H9 (cell line): ENCODE measurements around the gene CWH43. TPM values are rescaled to one million over a fixed set of nuclear protein-coding genes. Genes with fewer than 3 reads are reported as not detected.
A peak's percentile ranks its signal among the peaks of the same experiment; 100 is the strongest.

Experiments used
- DNase-seq: peaks from one replicate; pipeline ENCODE4 v3.0.0-alpha.2; 2017
- H2AFZ ChIP-seq: one replicate; pipeline ENCODE4 v1.6.1; 2013; ENCODE audit warnings: mild to moderate bottlenecking, low read length, control low read depth, moderate library complexity
- H2AK5ac ChIP-seq: 2 replicates; pipeline ENCODE4 v1.6.1; 2013; ENCODE audit warnings: low read length, control low read depth, mixed read lengths; ENCODE audit not compliant: insufficient read length
- H2BK120ac ChIP-seq: one replicate; pipeline ENCODE4 v1.6.1; 2013; ENCODE audit warnings: low read depth, mild to moderate bottlenecking, low read length, control low read depth, inconsistent platforms; ENCODE audit not compliant: poor library complexity, severe bottlenecking
- H2BK12ac ChIP-seq: 2 replicates; pipeline ENCODE4 v1.6.1; 2013; ENCODE audit warnings: low read length, control low read depth, mixed read lengths, low read depth; ENCODE audit not compliant: insufficient read length
- H2BK15ac ChIP-seq: 2 replicates; pipeline ENCODE4 v1.6.1; 2013; ENCODE audit warnings: low read depth, low read length, control low read depth
- H2BK20ac ChIP-seq: one replicate; pipeline ENCODE4 v1.6.1; 2013; ENCODE audit warnings: low read depth, mild to moderate bottlenecking, low read length, control low read depth, inconsistent platforms; ENCODE audit not compliant: poor library complexity, severe bottlenecking
- H2BK5ac ChIP-seq: 2 replicates; pipeline ENCODE4 v1.6.1; 2013; ENCODE audit warnings: low read length, control low read depth, mixed read lengths; ENCODE audit not compliant: insufficient read length
- H3K14ac ChIP-seq: 2 replicates; pipeline ENCODE4 v1.6.1; 2013; ENCODE audit warnings: low read length, control low read depth; ENCODE audit not compliant: insufficient read depth
- H3K18ac ChIP-seq: 2 replicates; pipeline ENCODE4 v1.6.1; 2013; ENCODE audit warnings: low read depth, mild to moderate bottlenecking, mixed read lengths, low read length, control low read depth; ENCODE audit not compliant: insufficient read length
- H3K23ac ChIP-seq: 2 replicates; pipeline ENCODE4 v1.6.1; 2013; ENCODE audit warnings: low read length, control low read depth, mixed read lengths, low read depth; ENCODE audit not compliant: insufficient read length
- H3K23me2 ChIP-seq: 2 replicates; pipeline ENCODE4 v1.6.1; 2013; ENCODE audit warnings: low read depth, mild to moderate bottlenecking, mixed read lengths, low read length, control low read depth; ENCODE audit not compliant: insufficient read length, poor library complexity, severe bottlenecking
- H3K27ac ChIP-seq: 2 replicates; pipeline ENCODE4 v1.5.1; 2013; ENCODE audit warnings: low read length, control low read depth, mixed read lengths, low read depth; ENCODE audit not compliant: insufficient read length
- H3K27me3 ChIP-seq: 2 replicates; pipeline ENCODE4 v1.6.1; 2013; ENCODE audit warnings: low read length, control low read depth, inconsistent platforms; ENCODE audit not compliant: insufficient read depth
- H3K4ac ChIP-seq: 2 replicates; pipeline ENCODE4 v1.6.1; 2013; ENCODE audit warnings: low read depth, mild to moderate bottlenecking, control low read depth, inconsistent platforms, low read length, moderate library complexity
- H3K4me1 ChIP-seq: 2 replicates; pipeline ENCODE4 v1.6.1; 2013; ENCODE audit warnings: low read length, control low read depth, inconsistent platforms; ENCODE audit not compliant: insufficient read depth
- H3K4me2 ChIP-seq: 2 replicates; pipeline ENCODE4 v1.6.1; 2013; ENCODE audit warnings: low read length, control low read depth, mixed read lengths; ENCODE audit not compliant: insufficient read length, insufficient read depth
- H3K56ac ChIP-seq: 2 replicates; pipeline ENCODE4 v1.6.1; 2013; ENCODE audit warnings: low read depth, mild to moderate bottlenecking, mixed read lengths, low read length, control low read depth; ENCODE audit not compliant: insufficient read length
- H3K79me1 ChIP-seq: 2 replicates; pipeline ENCODE4 v1.6.1; 2013; ENCODE audit warnings: low read depth, mild to moderate bottlenecking, moderate library complexity, low read length, control low read depth, inconsistent platforms; ENCODE audit not compliant: insufficient read depth, poor library complexity, severe bottlenecking
- H3K79me2 ChIP-seq: 2 replicates; pipeline ENCODE4 v1.6.1; 2013; ENCODE audit warnings: low read length, control low read depth, inconsistent platforms; ENCODE audit not compliant: insufficient read depth
- H3K9ac ChIP-seq: 2 replicates; pipeline ENCODE4 v1.6.1; 2013; ENCODE audit warnings: low read length, control low read depth, mixed read lengths; ENCODE audit not compliant: insufficient read length; ENCODE audit errors: extremely low read depth
- H3K9me3 ChIP-seq: one replicate; pipeline ENCODE4 v1.6.1; 2013; ENCODE audit warnings: low read depth, low read length, inconsistent platforms; ENCODE audit not compliant: control insufficient read depth
- H3T11ph ChIP-seq: one replicate; pipeline ENCODE4 v1.6.1; 2013; ENCODE audit warnings: mild to moderate bottlenecking, low read length, control low read depth, inconsistent platforms
- H4K20me1 ChIP-seq: one replicate; pipeline ENCODE4 v1.6.1; 2013; ENCODE audit not compliant: control insufficient read depth, insufficient read length, insufficient read depth
- H4K5ac ChIP-seq: 2 replicates; pipeline ENCODE4 v1.6.1; 2013; ENCODE audit warnings: low read depth, mild to moderate bottlenecking, mixed read lengths, low read length, control low read depth; ENCODE audit not compliant: insufficient read length
- H4K8ac ChIP-seq: replicated peaks from 2 replicates; pipeline ENCODE4 v1.6.1; 2013; ENCODE audit warnings: low read length, control low read depth, mixed read lengths, low read depth; ENCODE audit not compliant: insufficient read length
- H4K91ac ChIP-seq: 2 replicates; pipeline ENCODE4 v1.6.1; 2013; ENCODE audit warnings: low read depth, mild to moderate bottlenecking, moderate library complexity, mixed read lengths, low read length, control low read depth; ENCODE audit not compliant: insufficient read length
- H3K27ac Mint-ChIP-seq, 3 experiments: 2 replicates in 2 of 3; 3 replicates in 1 of 3; pipeline ENCODE4 v1.8.0; 2020 to 2021; ENCODE audit warnings: mixed read lengths in 3 of 3, mild to moderate bottlenecking in 1 of 3, moderate library complexity in 1 of 3
- H3K27me3 Mint-ChIP-seq: 2 replicates; pipeline ENCODE4 v1.8.0; 2021; ENCODE audit warnings: low read depth, mild to moderate bottlenecking, moderate library complexity, mixed read lengths
- H3K36me3 Mint-ChIP-seq, 3 experiments: 2 replicates in 2 of 3; 3 replicates in 1 of 3; pipeline ENCODE4 v1.8.0; 2020 to 2021; ENCODE audit warnings: low read depth in 3 of 3, mixed read lengths in 3 of 3; ENCODE audit not compliant: insufficient read depth in 1 of 3
- H3K4me1 Mint-ChIP-seq, 2 experiments: 2 replicates each; pipeline ENCODE4 v1.8.0; 2020; ENCODE audit warnings: mixed read lengths in 2 of 2
- H3K4me3 Mint-ChIP-seq, 2 experiments: 2 replicates in 1 of 2; 3 replicates in 1 of 2; pipeline ENCODE4 v1.8.0; 2020 to 2021; ENCODE audit warnings: mild to moderate bottlenecking in 2 of 2, mixed read lengths in 2 of 2, moderate library complexity in 1 of 2
- H3K9me3 Mint-ChIP-seq, 2 experiments: 2 replicates in 1 of 2; 3 replicates in 1 of 2; pipeline ENCODE4 v1.8.0; 2020; ENCODE audit warnings: mild to moderate bottlenecking in 2 of 2, mixed read lengths in 2 of 2, moderate library complexity in 1 of 2
- CTCF ChIP-seq: fragments of 200-600 bp; sonication (generic); conservative IDR thresholded peaks from 3 replicates; pipeline ENCODE4 v1.8.0; 2021; ENCODE audit warnings: antibody characterized with exemption, mild to moderate bottlenecking
- WGBS: extraction: QIAGEN DNeasy Blood & Tissue Kit; methylation state at CpG from one replicate; pipeline ENCODE4 v1.1.7; 2013; ENCODE audit warnings: missing lambda C conversion rate, low lambda C conversion rate, mixed read lengths; ENCODE audit not compliant: insufficient read length; ENCODE audit errors: extremely low coverage; 5-methylcytosine and 5-hydroxymethylcytosine counted together
- total RNA-seq: library from RNA; stranded (reverse); gene quantifications from 2 replicates; pipeline ENCODE4 v1.2.1, GENCODE V29; 2021

CWH43 gene
- total RNA-seq, 1 experiment from 2014 or later: not detected

- H3K9me3 ChIP-seq: no peaks in the 10 kb centered on the region
- H4K91ac ChIP-seq: no peak overlapping the region
- H3K79me2 ChIP-seq: no peaks in the 10 kb centered on the region
- H2BK12ac ChIP-seq: no peak overlapping the region
- H2BK20ac ChIP-seq: peak overlapping the region; percentile 49
- no peaks in the 10 kb centered on the region; a peak in 1 of 7 replicates for H3K36me3 Mint-ChIP-seq
- no peak overlapping the region for H3K27ac ChIP-seq
- no peaks in the 10 kb centered on the region for H3K27me3 ChIP-seq
- no peak overlapping the region for H3K14ac ChIP-seq
- no peak for DNase-seq
- H2BK15ac ChIP-seq: no peak overlapping the region
- WGBS: no CpG with 5 or more reads among the region's 5 CpGs
- H3K4me3 Mint-ChIP-seq: no peak overlapping the region
- no peak overlapping the region for H4K8ac ChIP-seq
- H3K9ac ChIP-seq: no peak overlapping the region
- H3K4me1 ChIP-seq: no peaks in the 10 kb centered on the region
- H3K23me2 ChIP-seq: no peaks in the 10 kb centered on the region
- no peak overlapping the region for H3K56ac ChIP-seq
- H3K27me3 Mint-ChIP-seq: peaks cover 2% of the 10 kb centered on the region; the same call in 1 of the 2 replicates
- H3K23ac ChIP-seq: no peak overlapping the region
- no peak for TF ChIP-seq CTCF
- H2AK5ac ChIP-seq: no peak overlapping the region
- no peak overlapping the region for H3T11ph ChIP-seq
- H3K4me2 ChIP-seq: no peak overlapping the region
- no peak overlapping the region for H4K5ac ChIP-seq
- H2AFZ ChIP-seq: no peak overlapping the region
- no peak overlapping the region for H2BK5ac ChIP-seq
- H4K20me1 ChIP-seq: no peaks in the 10 kb centered on the region
- H3K18ac ChIP-seq: no peak overlapping the region
- peaks cover 0 to 2% of the 10 kb centered on the region in 2 experiments; a peak in 2 of 5 replicates for H3K9me3 Mint-ChIP-seq
- H3K4ac ChIP-seq: no peak overlapping the region
- no peak overlapping the region for H2BK120ac ChIP-seq
- no peak overlapping the region for H3K27ac Mint-ChIP-seq
- H3K79me1 ChIP-seq: no peaks in the 10 kb centered on the region
- H3K4me1 Mint-ChIP-seq: peaks cover 14 to 18% of the 10 kb centered on the region in 2 experiments
Observed at GRCh38 chr4:48962636-48963035, 23.4 kb upstream of the CWH43 start.
